ENCODE measurements around the gene SLF1.

DNA sequence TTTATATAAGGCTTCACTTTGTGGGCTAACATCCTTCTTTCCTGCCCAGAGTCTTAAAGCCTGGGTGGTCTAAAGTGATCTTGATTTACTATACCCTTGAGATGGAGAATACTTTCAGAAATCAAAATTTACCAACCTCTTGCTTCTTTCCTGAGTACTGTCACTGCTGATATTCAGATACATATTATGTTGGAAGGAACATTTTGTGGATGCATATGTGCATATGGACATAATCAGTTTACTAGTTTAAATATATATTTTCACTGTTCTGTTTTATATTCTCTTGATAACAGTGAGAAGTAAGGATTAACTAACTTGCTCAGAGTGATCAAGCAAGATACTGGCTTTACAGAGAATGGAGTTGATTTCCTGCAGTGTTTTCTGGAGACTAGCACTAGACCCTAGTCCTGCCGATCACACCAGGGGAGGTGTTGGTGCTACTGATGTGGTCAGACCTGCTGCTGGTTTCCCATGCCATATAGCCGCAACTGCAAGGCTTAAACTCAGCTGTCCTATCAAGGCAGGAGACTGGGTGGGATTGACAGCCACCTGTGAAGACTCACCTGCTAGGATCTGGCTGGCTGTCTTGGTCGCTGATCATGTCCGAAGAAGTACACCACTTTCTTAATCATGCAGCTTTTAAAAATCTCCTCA lies 57.6 kb downstream of the SLF1 start:
- TF ChIP-seq, protein P1, sequence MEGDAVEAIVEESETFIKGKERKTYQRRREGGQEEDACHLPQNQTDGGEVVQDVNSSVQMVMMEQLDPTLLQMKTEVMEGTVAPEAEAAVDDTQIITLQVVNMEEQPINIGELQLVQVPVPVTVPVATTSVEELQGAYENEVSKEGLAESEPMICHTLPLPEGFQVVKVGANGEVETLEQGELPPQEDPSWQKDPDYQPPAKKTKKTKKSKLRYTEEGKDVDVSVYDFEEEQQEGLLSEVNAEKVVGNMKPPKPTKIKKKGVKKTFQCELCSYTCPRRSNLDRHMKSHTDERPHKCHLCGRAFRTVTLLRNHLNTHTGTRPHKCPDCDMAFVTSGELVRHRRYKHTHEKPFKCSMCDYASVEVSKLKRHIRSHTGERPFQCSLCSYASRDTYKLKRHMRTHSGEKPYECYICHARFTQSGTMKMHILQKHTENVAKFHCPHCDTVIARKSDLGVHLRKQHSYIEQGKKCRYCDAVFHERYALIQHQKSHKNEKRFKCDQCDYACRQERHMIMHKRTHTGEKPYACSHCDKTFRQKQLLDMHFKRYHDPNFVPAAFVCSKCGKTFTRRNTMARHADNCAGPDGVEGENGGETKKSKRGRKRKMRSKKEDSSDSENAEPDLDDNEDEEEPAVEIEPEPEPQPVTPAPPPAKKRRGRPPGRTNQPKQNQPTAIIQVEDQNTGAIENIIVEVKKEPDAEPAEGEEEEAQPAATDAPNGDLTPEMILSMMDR (conservative IDR thresholded peaks at IDR 0.05 in 1 of 2, IDR thresholded peaks at IDR 0.05 in 1 of 2; ENCODE audit: extremely low read depth in 1 of 2, insufficient read depth in 1 of 2, low read depth in 1 of 2, low read length in 2 of 2) = no peak
- TF ChIP-seq EZH2 (IDR thresholded peaks at IDR 0.05; ENCODE audit: borderline replicate concordance, low read length) = no peak

Measured in mammary epithelial cell (primary cell).